K562 (cell line): Measurements from ENCODE around the gene SORBS2. TPM values are rescaled to one million over a fixed set of nuclear protein-coding genes. Genes with fewer than 3 reads are reported as not detected.

ENCODE experiments used
- ATAC-seq: fragments of 200-7000 bp; cut with Tn5 transposase; 3 replicates; pipeline ENCODE4 v1.9.1; 2020; ENCODE audit warnings: moderate library complexity
- BruUV-seq: library from RNA; stranded (reverse); fragments of 400-500 nt; replicated peaks from 2 replicates; lab custom pipeline; 2021; lab: Mats Ljungman, UMichigan
- CTCF ChIA-PET: fragments of 300-600 bp; formaldehyde crosslinking; extraction: SDS; loops from one replicate; lab custom pipeline; 2021; ENCODE audit warnings: low intra/inter-chr PET ratio; lab: Yijun Ruan, JAX
- POLR2A ChIA-PET: fragments of 300-600, 350-650 bp; sonication (Branson Sonifier 250); formaldehyde crosslinking; extraction: SDS; loops from one replicate; lab custom pipeline; 2021; ENCODE audit warnings: antibody characterized with exemption, inconsistent platforms; lab: Yijun Ruan, JAX
- DNase-seq, 4 experiments: peaks; one replicate each; pipeline versions ENCODE4 v3.0.0 to v3.0.0-alpha.2; 2011 to 2018; ENCODE audit warnings: low spot score in 3 of 4, mixed read lengths in 3 of 4; ENCODE audit errors: extremely low read depth in 1 of 4
- FAIRE-seq: peaks from 2 replicates; lab custom pipeline; 2011; peaks lifted over from hg19 to GRCh38; lab: Jason Lieb, UNC
- H2AFZ ChIP-seq: 2 replicates; pipeline ENCODE4 v1.6.0; 2011; ENCODE audit warnings: low read depth, low read length, control low read depth, inconsistent platforms
- H3K27ac ChIP-seq: fragments of 200-600 bp; 3 replicates; pipeline ENCODE4 v1.8.0; 2011; ENCODE audit warnings: low read depth, mild to moderate bottlenecking, control low read depth, inconsistent platforms, low read length, moderate library complexity, mixed read lengths; ENCODE audit errors: extremely low read depth
- H3K27me3 ChIP-seq, 2 experiments: fragments of 300-600 bp in 1 of 2; 2 replicates in 1 of 2; 3 replicates in 1 of 2; pipeline versions ENCODE4 v1.6.0 to v1.8.0; 2011; ENCODE audit warnings: inconsistent platforms in 2 of 2, low read length in 2 of 2, mild to moderate bottlenecking in 1 of 2, mixed read lengths in 1 of 2, moderate library complexity in 1 of 2; ENCODE audit not compliant: control insufficient read depth in 2 of 2, insufficient read depth in 2 of 2
- H3K36me3 ChIP-seq: fragments of 300-600 bp; 3 replicates; pipeline ENCODE4 v1.8.0; 2011; ENCODE audit warnings: mild to moderate bottlenecking, low read length, inconsistent platforms; ENCODE audit not compliant: control insufficient read depth, insufficient read depth
- H3K4me1 ChIP-seq, 2 experiments: fragments of 200-600 bp in 1 of 2; replicated peaks in 1 of 2; 2 replicates in 1 of 2; 3 replicates in 1 of 2; pipeline versions ENCODE4 v1.5.1 to v1.8.0; 2011; ENCODE audit warnings: inconsistent platforms in 2 of 2, low read length in 2 of 2, mild to moderate bottlenecking in 1 of 2, mixed read lengths in 1 of 2, moderate library complexity in 1 of 2; ENCODE audit not compliant: control insufficient read depth in 2 of 2, insufficient read depth in 2 of 2
- H3K4me2 ChIP-seq: 2 replicates; pipeline ENCODE4 v1.6.1; 2011; ENCODE audit warnings: low read length, control low read depth, inconsistent platforms, mixed read lengths; ENCODE audit not compliant: insufficient read depth
- H3K4me3 ChIP-seq: fragments of 200-600 bp; sonication (generic), shearing (Covaris generic); 2 replicates; pipeline ENCODE4 v1.5.1; 2016; ENCODE audit warnings: control low read depth, inconsistent platforms
- H3K79me2 ChIP-seq: fragments of 200-600 bp; 3 replicates; pipeline ENCODE4 v1.8.0; 2011; ENCODE audit warnings: low read length, inconsistent platforms; ENCODE audit not compliant: control insufficient read depth, insufficient read depth
- H3K9ac ChIP-seq, 2 experiments: 2 replicates each; pipeline versions ENCODE4 v1.6.0 to v1.6.1; 2011; ENCODE audit warnings: low read depth in 2 of 2, low read length in 2 of 2, control low read depth in 1 of 2, inconsistent platforms in 1 of 2, mild to moderate bottlenecking in 1 of 2, mixed read lengths in 1 of 2; ENCODE audit not compliant: insufficient read depth in 1 of 2
- H3K9me1 ChIP-seq: one replicate; pipeline ENCODE4 v1.6.0; 2011; ENCODE audit warnings: inconsistent platforms, mild to moderate bottlenecking, low read length, moderate library complexity; ENCODE audit not compliant: control insufficient read depth, insufficient read depth
- H3K9me3 ChIP-seq: replicated peaks from 2 replicates; pipeline ENCODE4 v1.5.1; 2011; ENCODE audit warnings: low read depth, low read length, inconsistent platforms; ENCODE audit not compliant: control insufficient read depth, insufficient read depth
- H4K20me1 ChIP-seq: replicated peaks from 2 replicates; pipeline ENCODE4 v1.6.1; 2011; ENCODE audit warnings: low read length, inconsistent platforms, mixed read lengths; ENCODE audit not compliant: control insufficient read depth, insufficient read depth
- CBX5 ChIP-seq: IDR thresholded peaks from 2 replicates; pipeline ENCODE4 v1.6.1; 2014; ENCODE audit warnings: low read depth, borderline replicate concordance
- DLX4 ChIP-seq: fragments of 250-450 bp; sonication (Bioruptor Pico); IDR thresholded peaks from 2 replicates; pipeline ENCODE4 v1.6.1; 2021; ENCODE audit warnings: mild to moderate bottlenecking
- GTF2A2 ChIP-seq: IDR thresholded peaks from 2 replicates; pipeline ENCODE4 v1.6.1; 2016; ENCODE audit warnings: mild to moderate bottlenecking, missing genetic modification characterization, missing compliant biosample characterization
- HIVEP1 ChIP-seq: fragments of 250-450 bp; sonication (Bioruptor Pico); IDR thresholded peaks from 2 replicates; pipeline ENCODE4 v1.4.0; 2020; ENCODE audit warnings: mild to moderate bottlenecking
- HOMEZ ChIP-seq: fragments of 250-450 bp; sonication (Bioruptor Pico); IDR thresholded peaks from 2 replicates; pipeline ENCODE4 v1.4.0; 2020; ENCODE audit warnings: mild to moderate bottlenecking, moderate library complexity
- KLF16 ChIP-seq: IDR thresholded peaks from 2 replicates; pipeline ENCODE4 v1.6.1; 2016; ENCODE audit warnings: antibody characterized with exemption
- POLR2G ChIP-seq: fragments of 200-400 bp; formaldehyde crosslinking; IDR thresholded peaks from 2 replicates; pipeline ENCODE4 v1.6.1; 2017; ENCODE audit warnings: low read depth, mild to moderate bottlenecking, antibody characterized with exemption, low read length, moderate library complexity
- POU5F1 ChIP-seq: fragments of 150-350 bp; IDR thresholded peaks from 2 replicates; pipeline ENCODE4 v1.6.1; 2014; ENCODE audit warnings: borderline replicate concordance, low read length, low read depth, mild to moderate bottlenecking; ENCODE audit not compliant: partially characterized antibody
- RCOR1 ChIP-seq, 2 experiments: IDR thresholded peaks; 2 replicates each; pipeline ENCODE4 v1.6.1; 2012; ENCODE audit warnings: low read depth in 2 of 2, low read length in 2 of 2, borderline replicate concordance in 1 of 2, improper control_type of control experiment in 1 of 2
- RUNX1 ChIP-seq: sonication (generic); IDR thresholded peaks from 2 replicates; pipeline ENCODE4 v1.6.1; 2016; ENCODE audit warnings: antibody characterized with exemption, low read depth
- SUPT5H ChIP-seq: fragments of 450-650 bp; IDR thresholded peaks from 2 replicates; pipeline ENCODE4 v1.6.1; 2016
- TOE1 ChIP-seq, 2 experiments: fragments of 450-650 bp in 1 of 2; sonication (generic) in 1 of 2; formaldehyde crosslinking in 1 of 2; IDR thresholded peaks; 2 replicates each; pipeline versions ENCODE4 v1.7.1 to v1.8.0; 2016 to 2022; ENCODE audit warnings: borderline replicate concordance in 2 of 2, mild to moderate bottlenecking in 2 of 2, antibody characterized with exemption in 1 of 2, inconsistent platforms in 1 of 2, low read depth in 1 of 2, missing genetic modification reagents in 1 of 2, moderate library complexity in 1 of 2
- TRIM24 ChIP-seq, 2 experiments: fragments of 450-650 bp; IDR thresholded peaks; 2 replicates each; pipeline ENCODE4 v1.6.1; 2016
- XRCC3 ChIP-seq: fragments of 450-650 bp; IDR thresholded peaks from 2 replicates; pipeline ENCODE4 v1.6.1; 2017; ENCODE audit warnings: mild to moderate bottlenecking, moderate library complexity
- ZBTB9 ChIP-seq: fragments of 450-650 bp; formaldehyde crosslinking; IDR thresholded peaks from 2 replicates; pipeline ENCODE4 v1.4.0; 2020; ENCODE audit warnings: mild to moderate bottlenecking, moderate library complexity
- ZFP36 ChIP-seq: fragments of 150-350 bp; IDR thresholded peaks from 2 replicates; pipeline ENCODE4 v1.6.1; 2018; ENCODE audit warnings: low read length, low read depth; ENCODE audit not compliant: partially characterized antibody
- ZFP91 ChIP-seq: sonication (generic); formaldehyde crosslinking; IDR thresholded peaks from 2 replicates; pipeline ENCODE4 v1.8.0; 2022; ENCODE audit warnings: mild to moderate bottlenecking, missing genetic modification reagents
- ZNF23 ChIP-seq: fragments of 250-450 bp; sonication (Bioruptor Pico); IDR thresholded peaks from 2 replicates; pipeline ENCODE4 v1.4.0; 2020; ENCODE audit warnings: mild to moderate bottlenecking
- ZNF780A ChIP-seq: fragments of 250-450 bp; sonication (Bioruptor Pico); IDR thresholded peaks from 2 replicates; pipeline ENCODE4 v1.5.0; 2021; ENCODE audit warnings: mild to moderate bottlenecking
- WGBS: fragments of 100-300 bp; shearing (Covaris generic); methylation state at CpG from one replicate; pipeline ENCODE4 v1.1.6; 2016; ENCODE audit warnings: low coverage, mixed read lengths; ENCODE audit not compliant: insufficient coverage; ENCODE audit errors: missing lambda C conversion rate; 5-methylcytosine and 5-hydroxymethylcytosine counted together
- in situ Hi-C: fragments of 300-500 bp; cut with MboI; formaldehyde crosslinking; loops from 4 replicates; pipeline ENCODE4 v1.15.0; 2018; ENCODE audit warnings: inconsistent platforms, mixed read lengths
- intact Hi-C: fragments of 100-400 bp; cut with micrococcal nuclease; formaldehyde crosslinking; loops from 2 replicates; pipeline ENCODE4 v1.14.2; 2022
- polyA plus RNA-seq, 8 experiments: library from polyadenylated mRNA; depleted of rRNA in 4 of 8; stranded (reverse) in 5 of 8; unstranded in 3 of 8; fragments of >200 nt; fragmentation: Nextera tagmentation in 2 of 8; fragmentation: Illumina TruSeq in 1 of 8; extraction: Ambion mirVana in 2 of 8; extraction: Trizol in 1 of 8; gene quantifications; 2 replicates each; pipeline versions ENCODE4 v1.2.1 to v1.2.3, GENCODE V29; 2011 to 2014; ENCODE audit warnings: inconsistent platforms in 1 of 8, missing spikeins in 1 of 8
- total RNA-seq, 7 experiments: library from RNA; depleted of rRNA in 6 of 7; stranded (reverse); fragments of >200 nt in 6 of 7; fragmentation: Illumina TruSeq in 2 of 7; extraction: Trizol in 2 of 7; gene quantifications; 2 replicates each; pipeline versions ENCODE4 v1.2.1 to v1.2.3, GENCODE V29; 2011 to 2021; ENCODE audit warnings: low replicate concordance in 1 of 7

Gene SORBS2
- total and polyA plus RNA-seq, 9 of the 15 experiments (the other 6 are each of a cell fraction or from before 2014, with no cell fraction given), result 0.29 TPM; not detected in 8

GRCh38 chr4:185626798-185627197 is 185.2 kb downstream of the SORBS2 start:
- Histone ChIP-seq H2AFZ (no peak overlapping the region), H3K4me3 (no peak overlapping the region), H3K9ac (no peak overlapping the region), H4K20me1 (no peaks in the 10 kb centered on the region), H3K27ac (no peak overlapping the region), H3K9me1 (no peaks in the 10 kb centered on the region), H3K79me2 (no peaks in the 10 kb centered on the region), H3K27me3 (peaks cover 18 to 32% of the 10 kb centered on the region in 2 experiments), H3K9me3 (no peaks in the 10 kb centered on the region), H3K4me1 (no peaks in the 10 kb centered on the region), H3K36me3 (no peaks in the 10 kb centered on the region), H3K4me2 (no peak overlapping the region)
- ChIA-PET CTCF (no interaction called here), POLR2A (interaction anchor here (0.6 kb wide), 1 partner anchor 479 kb away, joined by 3 read pairs; no protein-coding TSS in a partner anchor)
- DNase-seq (no peak), FAIRE-seq (no peak), ATAC-seq (no peak)
- no TSS peak for BruUV-seq
- WGBS, result 2% methylated on average over 9 of the region's 9 CpGs
- in situ Hi-C loops (no loop called here), intact Hi-C loops (no loop called here)
- TF ChIP-seq ZBTB9 (CRISPR knock-in tag) (no peak), GTF2A2 (tag) (no peak), ZFP36 (no peak), CBX5 (no peak), TRIM24 (IDR thresholded peaks at IDR 0.05) (no peak), DLX4 (CRISPR knock-in tag) (no peak), RUNX1 (no peak), TOE1 (IDR thresholded peaks at IDR 0.05; ENCODE audit: borderline replicate concordance) (no peak), TOE1 (CRISPR knock-in tag; IDR thresholded peaks at IDR 0.05; ENCODE audit: borderline replicate concordance, low read depth) (no peak), XRCC3 (no peak), POLR2G (no peak), HOMEZ (CRISPR knock-in tag) (no peak), ZNF780A (no peak), RCOR1 (IDR thresholded peaks at IDR 0.05; ENCODE audit: borderline replicate concordance in 1 of 2, low read depth in 2 of 2, low read length in 2 of 2) (no peak), HIVEP1 (no peak), KLF16 (no peak), SUPT5H (no peak), ZNF23 (no peak), ZFP91 (CRISPR knock-in tag) (no peak), POU5F1 (no peak)
